Measurements from ENCODE around the gene SLC1A2.

SLC1A2 gene

DNA sequence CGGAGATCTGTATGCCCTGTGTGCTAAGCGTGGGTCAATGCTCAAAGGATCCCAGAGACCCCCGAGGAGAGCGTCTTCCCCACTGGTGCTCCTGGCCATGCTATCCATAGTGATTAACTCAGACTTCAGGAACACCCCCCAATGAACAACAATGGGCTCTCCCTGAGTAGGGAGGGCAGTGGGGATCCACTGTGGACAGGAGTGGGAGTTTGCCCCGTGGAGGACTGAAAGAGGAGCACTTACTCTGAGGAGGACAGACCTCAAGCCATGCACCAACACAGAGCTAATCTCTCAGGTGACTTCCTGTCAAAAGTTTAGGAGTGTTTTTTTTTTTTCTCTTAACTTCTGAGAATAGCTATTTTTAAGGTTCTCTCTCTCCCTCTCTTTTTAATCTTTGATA is 24.4 kb downstream of the SLC1A2 start:
- no peaks in the 10 kb centered on the region for H3K9me3 ChIP-seq (replicated peaks in 1 of 2; ENCODE audit: control insufficient read depth in 2 of 2, insufficient read depth in 1 of 2, low read depth in 1 of 2, low read length in 2 of 2)
- no peaks in the 10 kb centered on the region for H3K79me1 ChIP-seq (ENCODE audit: low read depth, low read length)
- no peak overlapping the region for H3K4ac ChIP-seq (ENCODE audit: low read length)
- H2BK15ac ChIP-seq (ENCODE audit: low read length) = no peak overlapping the region
- no peak for DNase-seq (ENCODE audit: low spot score)
- no peak overlapping the region for H3K14ac ChIP-seq (ENCODE audit: low read length)
- no peak overlapping the region for H3K4me3 ChIP-seq (ENCODE audit: low read length in 2 of 2)
- H3K27me3 ChIP-seq (ENCODE audit: control insufficient read depth in 3 of 3, insufficient read depth in 3 of 3, low read depth in 1 of 3, low read length in 3 of 3) = peaks cover 0 to 15% (median 0%) of the 10 kb centered on the region in 3 experiments
- no peak overlapping the region for H2BK5ac ChIP-seq (ENCODE audit: low read length)
- WGBS, 2 donors (ENCODE audit: extremely low coverage in 2 of 2, insufficient read length in 2 of 2, insufficient replicate concordance in 1 of 2) = no CpG with 5 or more reads among the region's 5 CpGs
- no peak overlapping the region for H2BK12ac ChIP-seq (ENCODE audit: low read length)
- no peak overlapping the region for H3K4me2 ChIP-seq (ENCODE audit: insufficient read depth, low read length, poor library complexity, severe bottlenecking)
- H2BK120ac ChIP-seq (ENCODE audit: low read depth, low read length) = no peak overlapping the region
- H3K9ac ChIP-seq (ENCODE audit: low read depth, low read length, poor library complexity) = no peak overlapping the region
- no peaks in the 10 kb centered on the region for H3K36me3 ChIP-seq (replicated peaks in 1 of 2; ENCODE audit: control insufficient read depth in 2 of 2, insufficient read depth in 2 of 2, low read length in 2 of 2)
- peaks cover 0 to 7% of the 10 kb centered on the region in 2 donors for H3K4me1 ChIP-seq (ENCODE audit: control insufficient read depth in 2 of 2, insufficient read depth in 1 of 2, low read depth in 1 of 2, low read length in 2 of 2)
- H3K27ac ChIP-seq (replicated peaks; ENCODE audit: low read length) = no peak overlapping the region
- H2AFZ ChIP-seq (ENCODE audit: low read length) = no peak overlapping the region
- no peak overlapping the region for H4K91ac ChIP-seq (ENCODE audit: low read depth, low read length, poor library complexity)
- H4K8ac ChIP-seq (ENCODE audit: low read depth, low read length) = no peak overlapping the region
- H3K23ac ChIP-seq (ENCODE audit: low read depth, low read length, poor library complexity) = no peak overlapping the region
- no peak overlapping the region for H3K18ac ChIP-seq (ENCODE audit: low read length)
- H2AK5ac ChIP-seq (ENCODE audit: low read depth, low read length) = no peak overlapping the region

DNA sequence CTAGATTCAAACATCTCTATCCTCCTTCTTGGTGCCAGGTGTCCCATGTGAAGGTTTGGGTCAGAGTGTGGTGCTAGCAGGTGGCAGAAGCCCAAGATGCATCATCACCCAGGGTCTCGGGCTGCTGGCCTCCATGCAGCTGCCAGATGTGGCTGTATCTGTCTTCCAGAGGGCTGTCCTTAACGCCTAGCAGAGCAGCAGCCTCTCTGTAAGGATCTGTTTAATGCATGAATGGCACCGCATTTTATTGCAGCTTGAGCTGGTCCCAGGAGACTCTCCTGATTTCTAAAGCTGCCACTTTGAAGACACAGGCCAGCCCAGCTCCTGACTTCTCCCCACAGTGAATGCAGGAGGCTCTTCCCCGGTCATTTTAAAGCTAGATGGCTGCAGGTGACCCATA is 26.3 kb downstream of the SLC1A2 start:
- Histone ChIP-seq H2BK120ac (ENCODE audit: low read depth, low read length) (no peak overlapping the region), H3K14ac (ENCODE audit: low read length) (no peak overlapping the region), H3K4me1 (ENCODE audit: control insufficient read depth in 2 of 2, insufficient read depth in 1 of 2, low read depth in 1 of 2, low read length in 2 of 2) (peaks cover 0 to 7% of the 10 kb centered on the region in 2 donors), H4K91ac (ENCODE audit: low read depth, low read length, poor library complexity) (no peak overlapping the region), H2BK12ac (ENCODE audit: low read length) (no peak overlapping the region), H3K27ac (replicated peaks; ENCODE audit: low read length) (no peak overlapping the region), H2BK5ac (ENCODE audit: low read length) (no peak overlapping the region), H2AK5ac (ENCODE audit: low read depth, low read length) (no peak overlapping the region), H3K23ac (ENCODE audit: low read depth, low read length, poor library complexity) (no peak overlapping the region), H3K9me3 (replicated peaks in 1 of 2; ENCODE audit: control insufficient read depth in 2 of 2, insufficient read depth in 1 of 2, low read depth in 1 of 2, low read length in 2 of 2) (no peaks in the 10 kb centered on the region), H3K79me1 (ENCODE audit: low read depth, low read length) (no peaks in the 10 kb centered on the region), H3K4me2 (ENCODE audit: insufficient read depth, low read length, poor library complexity, severe bottlenecking) (no peak overlapping the region), H3K18ac (ENCODE audit: low read length) (no peak overlapping the region), H4K8ac (ENCODE audit: low read depth, low read length) (no peak overlapping the region), H3K36me3 (replicated peaks in 1 of 2; ENCODE audit: control insufficient read depth in 2 of 2, insufficient read depth in 2 of 2, low read length in 2 of 2) (no peaks in the 10 kb centered on the region), H2AFZ (ENCODE audit: low read length) (no peak overlapping the region), H3K4me3 (ENCODE audit: low read length in 2 of 2) (no peak overlapping the region), H3K4ac (ENCODE audit: low read length) (no peak overlapping the region), H3K9ac (ENCODE audit: low read depth, low read length, poor library complexity) (no peak overlapping the region), H2BK15ac (ENCODE audit: low read length) (no peak overlapping the region), H3K27me3 (ENCODE audit: control insufficient read depth in 3 of 3, insufficient read depth in 3 of 3, low read depth in 1 of 3, low read length in 3 of 3) (peaks cover 0 to 15% (median 0%) of the 10 kb centered on the region in 3 experiments)
- DNase-seq (ENCODE audit: low spot score) = no peak
- no CpG with 5 or more reads among the region's 4 CpGs for whole genome bisulfite sequencing, 2 donors (ENCODE audit: extremely low coverage in 2 of 2, insufficient read length in 2 of 2, insufficient replicate concordance in 1 of 2)

- no peak overlapping the region for H3K4ac ChIP-seq (ENCODE audit: low read length)
- no peak overlapping the region for H3K23ac ChIP-seq (ENCODE audit: low read depth, low read length, poor library complexity)
- H3K27ac ChIP-seq (replicated peaks; ENCODE audit: low read length) = peak overlapping the region; percentile 22
- H2AFZ ChIP-seq (ENCODE audit: low read length) = peak overlapping the region; percentile 13
- DNase-seq (ENCODE audit: low spot score) = peak; percentile 80
- no peak overlapping the region for H2AK5ac ChIP-seq (ENCODE audit: low read depth, low read length)
- H3K79me1 ChIP-seq (ENCODE audit: low read depth, low read length) = no peaks in the 10 kb centered on the region
- no peak overlapping the region for H2BK5ac ChIP-seq (ENCODE audit: low read length)
- no peak overlapping the region for H3K4me2 ChIP-seq (ENCODE audit: insufficient read depth, low read length, poor library complexity, severe bottlenecking)
- H3K27me3 ChIP-seq (ENCODE audit: control insufficient read depth in 3 of 3, insufficient read depth in 3 of 3, low read depth in 1 of 3, low read length in 3 of 3) = peaks cover 0 to 15% (median 0%) of the 10 kb centered on the region in 3 experiments
- H3K4me1 ChIP-seq (ENCODE audit: control insufficient read depth in 2 of 2, insufficient read depth in 1 of 2, low read depth in 1 of 2, low read length in 2 of 2) = peaks cover 2 to 7% of the 10 kb centered on the region in 2 donors
- no peak overlapping the region for H4K91ac ChIP-seq (ENCODE audit: low read depth, low read length, poor library complexity)
- H3K9ac ChIP-seq (ENCODE audit: low read depth, low read length, poor library complexity) = no peak overlapping the region
- WGBS, 2 donors (ENCODE audit: extremely low coverage in 2 of 2, insufficient read length in 2 of 2, insufficient replicate concordance in 1 of 2) = no CpG with 5 or more reads among the region's 13 CpGs
- H3K9me3 ChIP-seq (replicated peaks in 1 of 2; ENCODE audit: control insufficient read depth in 2 of 2, insufficient read depth in 1 of 2, low read depth in 1 of 2, low read length in 2 of 2) = no peaks in the 10 kb centered on the region
- no peak overlapping the region for H4K8ac ChIP-seq (ENCODE audit: low read depth, low read length)
- H2BK120ac ChIP-seq (ENCODE audit: low read depth, low read length) = no peak overlapping the region
- H3K4me3 ChIP-seq (ENCODE audit: low read length in 2 of 2) = no peak overlapping the region
- no peak overlapping the region for H2BK12ac ChIP-seq (ENCODE audit: low read length)
- no peak overlapping the region for H3K18ac ChIP-seq (ENCODE audit: low read length)
- H2BK15ac ChIP-seq (ENCODE audit: low read length) = no peak overlapping the region
- H3K36me3 ChIP-seq (replicated peaks in 1 of 2; ENCODE audit: control insufficient read depth in 2 of 2, insufficient read depth in 2 of 2, low read length in 2 of 2) = no peaks in the 10 kb centered on the region
- no peak overlapping the region for H3K14ac ChIP-seq (ENCODE audit: low read length)
Observed at GRCh38 chr11:35391922-35392688, 27.3 kb downstream of the SLC1A2 start.

GRCh38 chr11:35390737-35391682 is 28.3 kb downstream of the SLC1A2 start:
- no peak overlapping the region for H2BK12ac ChIP-seq (ENCODE audit: low read length)
- H3K4me1 ChIP-seq (ENCODE audit: control insufficient read depth in 2 of 2, insufficient read depth in 1 of 2, low read depth in 1 of 2, low read length in 2 of 2) = peaks cover 2 to 7% of the 10 kb centered on the region in 2 donors
- no peak overlapping the region for H4K91ac ChIP-seq (ENCODE audit: low read depth, low read length, poor library complexity)
- no peaks in the 10 kb centered on the region for H3K36me3 ChIP-seq (replicated peaks in 1 of 2; ENCODE audit: control insufficient read depth in 2 of 2, insufficient read depth in 2 of 2, low read length in 2 of 2)
- no peaks in the 10 kb centered on the region for H3K79me1 ChIP-seq (ENCODE audit: low read depth, low read length)
- H3K4ac ChIP-seq (ENCODE audit: low read length) = no peak overlapping the region
- H2BK120ac ChIP-seq (ENCODE audit: low read depth, low read length) = no peak overlapping the region
- no peak overlapping the region for H3K14ac ChIP-seq (ENCODE audit: low read length)
- WGBS, 2 donors (ENCODE audit: extremely low coverage in 2 of 2, insufficient read length in 2 of 2, insufficient replicate concordance in 1 of 2) = no CpG with 5 or more reads among the region's 13 CpGs
- no peak overlapping the region for H3K27ac ChIP-seq (replicated peaks; ENCODE audit: low read length)
- no peak overlapping the region for H3K9ac ChIP-seq (ENCODE audit: low read depth, low read length, poor library complexity)
- peaks cover 0 to 15% (median 0%) of the 10 kb centered on the region in 3 experiments for H3K27me3 ChIP-seq (ENCODE audit: control insufficient read depth in 3 of 3, insufficient read depth in 3 of 3, low read depth in 1 of 3, low read length in 3 of 3)
- no peak overlapping the region for H3K4me3 ChIP-seq (ENCODE audit: low read length in 2 of 2)
- no peak overlapping the region for H3K23ac ChIP-seq (ENCODE audit: low read depth, low read length, poor library complexity)
- H3K9me3 ChIP-seq (replicated peaks in 1 of 2; ENCODE audit: control insufficient read depth in 2 of 2, insufficient read depth in 1 of 2, low read depth in 1 of 2, low read length in 2 of 2) = no peaks in the 10 kb centered on the region
- H3K4me2 ChIP-seq (ENCODE audit: insufficient read depth, low read length, poor library complexity, severe bottlenecking) = no peak overlapping the region
- H2BK15ac ChIP-seq (ENCODE audit: low read length) = no peak overlapping the region
- H2BK5ac ChIP-seq (ENCODE audit: low read length) = no peak overlapping the region
- no peak overlapping the region for H4K8ac ChIP-seq (ENCODE audit: low read depth, low read length)
- H2AFZ ChIP-seq (ENCODE audit: low read length) = no peak overlapping the region
- no peak overlapping the region for H3K18ac ChIP-seq (ENCODE audit: low read length)
- H2AK5ac ChIP-seq (ENCODE audit: low read depth, low read length) = no peak overlapping the region
- no peak for DNase-seq (ENCODE audit: low spot score)
